Neural progenitor cell (in vitro differentiated cells): Measurements from ENCODE around the gene PLSCR2. TPM values are rescaled to one million over a fixed set of nuclear protein-coding genes. Genes with fewer than 3 reads are reported as not detected.

Experiments
- DNase-seq: peaks from one replicate; pipeline ENCODE4 v3.0.0-alpha.2; 2016; ENCODE audit warnings: low spot score
- H2AFZ ChIP-seq: fragments of 200-600 bp; sonication (generic); replicated peaks from 2 replicates; pipeline ENCODE4 v1.6.1; 2016; ENCODE audit warnings: antibody characterized with exemption
- H3F3A ChIP-seq: fragments of 200-600 bp; sonication (generic); 2 replicates; pipeline ENCODE4 v1.6.1; 2016; ENCODE audit warnings: antibody characterized with exemption, low read depth
- H3K27ac ChIP-seq: fragments of 200-600 bp; sonication (generic); 2 replicates; pipeline ENCODE4 v1.5.1; 2016; ENCODE audit warnings: mild to moderate bottlenecking
- H3K27me3 ChIP-seq: fragments of 200-600 bp; sonication (generic); 2 replicates; pipeline ENCODE4 v1.6.1; 2016; ENCODE audit warnings: mild to moderate bottlenecking, moderate library complexity
- H3K36me3 ChIP-seq: fragments of 200-600 bp; sonication (generic); 2 replicates; pipeline ENCODE4 v1.5.1; 2016
- H3K4me1 ChIP-seq: fragments of 200-600 bp; sonication (generic); 2 replicates; pipeline ENCODE4 v1.6.1; 2016; ENCODE audit warnings: mixed run types
- H3K4me2 ChIP-seq: fragments of 200-600 bp; sonication (generic); 2 replicates; pipeline ENCODE4 v1.6.1; 2016
- H3K4me3 ChIP-seq: fragments of 200-600 bp; sonication (generic); 2 replicates; pipeline ENCODE4 v1.5.1; 2016
- H3K79me2 ChIP-seq: fragments of 200-600 bp; sonication (generic); 2 replicates; pipeline ENCODE4 v1.6.1; 2016; ENCODE audit warnings: low read depth
- H3K9ac ChIP-seq: fragments of 200-600 bp; sonication (generic); 2 replicates; pipeline ENCODE4 v1.6.1; 2016
- H3K9me3 ChIP-seq: fragments of 200-600 bp; sonication (generic); 2 replicates; pipeline ENCODE4 v1.5.1; 2016; ENCODE audit warnings: low read depth
- H4K20me1 ChIP-seq: fragments of 200-600 bp; sonication (generic); 2 replicates; pipeline ENCODE4 v1.6.1; 2016; ENCODE audit warnings: low read depth
- H3K27ac Mint-ChIP-seq: 3 replicates; pipeline ENCODE4 v1.8.0; 2021; ENCODE audit warnings: mixed read lengths
- H3K27me3 Mint-ChIP-seq: 2 replicates; pipeline ENCODE4 v1.8.0; 2022; ENCODE audit warnings: low read depth, mild to moderate bottlenecking, inconsistent platforms, moderate library complexity, mixed read lengths; ENCODE audit not compliant: insufficient read depth
- H3K36me3 Mint-ChIP-seq: 3 replicates; pipeline ENCODE4 v1.8.0; 2021; ENCODE audit warnings: mixed read lengths
- H3K4me1 Mint-ChIP-seq: 3 replicates; pipeline ENCODE4 v1.8.0; 2021; ENCODE audit warnings: mixed read lengths
- H3K4me3 Mint-ChIP-seq: 3 replicates; pipeline ENCODE4 v1.8.0; 2021; ENCODE audit warnings: mild to moderate bottlenecking, moderate library complexity, mixed read lengths
- H3K9me3 Mint-ChIP-seq: 3 replicates; pipeline ENCODE4 v1.8.0; 2020; ENCODE audit warnings: mixed read lengths
- EZH2 ChIP-seq: fragments of 200-600 bp; sonication (generic); IDR thresholded peaks from 2 replicates; pipeline ENCODE4 v1.6.1; 2017; ENCODE audit warnings: antibody characterized with exemption, mild to moderate bottlenecking, moderate library complexity
- EZH2phosphoT487 ChIP-seq: fragments of 200-600 bp; sonication (generic); IDR thresholded peaks from 2 replicates; pipeline ENCODE4 v1.6.1; 2017; ENCODE audit warnings: antibody characterized with exemption
- total RNA-seq: library from RNA; depleted of rRNA; stranded (reverse); fragments of >200 nt; gene quantifications from 2 replicates; pipeline ENCODE4 v1.2.3, GENCODE V29; 2015; ENCODE audit warnings: low replicate concordance
- TF ChIP-seq, protein P1 (sequence below): fragments of 200-600 bp; sonication (generic); IDR thresholded peaks from 2 replicates; pipeline ENCODE4 v1.5.1; 2017; ENCODE audit warnings: antibody characterized with exemption, mild to moderate bottlenecking

The PLSCR2 gene
- total RNA-seq, 1 donor from 2014 or later = not detected

DNA sequence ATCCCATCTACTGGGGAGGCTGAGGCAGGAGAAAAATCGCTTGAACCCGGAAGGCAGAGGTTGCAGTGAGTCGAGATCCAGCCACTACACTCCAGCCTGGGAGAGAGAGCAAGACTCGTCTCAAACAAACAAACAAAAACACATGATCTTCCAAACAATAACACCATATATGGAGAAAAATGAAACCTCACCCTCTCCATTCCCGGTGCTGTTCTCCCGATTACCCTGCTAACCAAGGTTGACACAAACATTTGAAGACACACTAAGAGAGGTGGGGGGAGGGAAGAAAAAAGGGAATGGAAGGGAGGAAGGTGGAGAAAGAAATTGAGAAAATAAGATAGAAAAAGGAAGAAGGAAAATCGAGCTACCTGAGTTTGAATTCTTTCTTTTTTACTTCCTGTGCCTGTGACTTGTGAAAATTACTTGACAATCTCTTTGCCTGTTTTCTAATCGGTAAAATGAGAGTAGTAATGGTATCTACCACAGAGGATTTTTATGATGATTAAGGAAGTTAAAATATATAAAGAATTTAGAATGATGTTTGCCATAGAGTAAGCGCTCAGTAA lies 1.1 kb upstream of the PLSCR2 start:
- Mint-ChIP-seq H3K27me3 (no peaks in the 10 kb centered on the region), H3K36me3 (no peaks in the 10 kb centered on the region), H3K9me3 (no peaks in the 10 kb centered on the region), H3K4me3 (no peak overlapping the region), H3K27ac (no peak overlapping the region), H3K4me1 (no peaks in the 10 kb centered on the region)
- H3K79me2 ChIP-seq = no peaks in the 10 kb centered on the region
- no peak for DNase-seq
- TF ChIP-seq EZH2phosphoT487 (no peak), EZH2 (no peak)
- TF ChIP-seq, protein P1, sequence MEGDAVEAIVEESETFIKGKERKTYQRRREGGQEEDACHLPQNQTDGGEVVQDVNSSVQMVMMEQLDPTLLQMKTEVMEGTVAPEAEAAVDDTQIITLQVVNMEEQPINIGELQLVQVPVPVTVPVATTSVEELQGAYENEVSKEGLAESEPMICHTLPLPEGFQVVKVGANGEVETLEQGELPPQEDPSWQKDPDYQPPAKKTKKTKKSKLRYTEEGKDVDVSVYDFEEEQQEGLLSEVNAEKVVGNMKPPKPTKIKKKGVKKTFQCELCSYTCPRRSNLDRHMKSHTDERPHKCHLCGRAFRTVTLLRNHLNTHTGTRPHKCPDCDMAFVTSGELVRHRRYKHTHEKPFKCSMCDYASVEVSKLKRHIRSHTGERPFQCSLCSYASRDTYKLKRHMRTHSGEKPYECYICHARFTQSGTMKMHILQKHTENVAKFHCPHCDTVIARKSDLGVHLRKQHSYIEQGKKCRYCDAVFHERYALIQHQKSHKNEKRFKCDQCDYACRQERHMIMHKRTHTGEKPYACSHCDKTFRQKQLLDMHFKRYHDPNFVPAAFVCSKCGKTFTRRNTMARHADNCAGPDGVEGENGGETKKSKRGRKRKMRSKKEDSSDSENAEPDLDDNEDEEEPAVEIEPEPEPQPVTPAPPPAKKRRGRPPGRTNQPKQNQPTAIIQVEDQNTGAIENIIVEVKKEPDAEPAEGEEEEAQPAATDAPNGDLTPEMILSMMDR = no peak
- no peaks in the 10 kb centered on the region for H3K4me1 ChIP-seq
- H2AFZ ChIP-seq = no peak overlapping the region
- no peaks in the 10 kb centered on the region for H3K9me3 ChIP-seq
- no peaks in the 10 kb centered on the region for H3K36me3 ChIP-seq
- no peaks in the 10 kb centered on the region for H3K27me3 ChIP-seq
- H3K27ac ChIP-seq = no peak overlapping the region
- no peak overlapping the region for H3K4me3 ChIP-seq
- H3F3A ChIP-seq = no peaks in the 10 kb centered on the region
- H4K20me1 ChIP-seq = no peaks in the 10 kb centered on the region
- H3K4me2 ChIP-seq = no peak overlapping the region
- H3K9ac ChIP-seq = no peak overlapping the region

DNA sequence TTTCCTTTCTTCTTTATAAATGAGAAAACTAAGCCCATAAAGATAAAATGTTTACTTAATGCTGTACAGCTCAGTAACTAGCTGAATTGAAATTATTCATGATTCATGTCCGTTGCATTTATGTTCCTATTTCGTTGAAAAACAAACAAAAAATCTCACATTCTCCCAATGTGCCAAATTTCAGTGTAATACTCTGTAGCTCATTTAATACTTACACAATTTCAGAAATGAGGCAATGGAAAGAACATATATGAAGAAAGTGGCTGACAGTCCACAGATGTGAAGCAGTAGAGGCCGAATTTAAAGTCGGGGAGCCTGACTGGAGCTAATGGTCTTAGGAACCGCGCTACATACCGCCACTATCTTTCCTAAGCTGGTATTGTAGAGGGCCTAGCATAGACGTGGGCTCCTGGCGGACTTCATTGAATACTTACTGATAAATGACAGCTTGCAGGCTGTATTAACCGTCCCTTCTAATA lies 651 bp downstream of the PLSCR2 start:
- H3K9me3 Mint-ChIP-seq = no peaks in the 10 kb centered on the region
- Histone ChIP-seq H3F3A (no peaks in the 10 kb centered on the region), H3K9ac (no peak overlapping the region), H3K4me3 (no peak overlapping the region), H2AFZ (no peak overlapping the region), H3K79me2 (no peaks in the 10 kb centered on the region), H3K9me3 (no peaks in the 10 kb centered on the region), H3K4me2 (no peak overlapping the region), H4K20me1 (no peaks in the 10 kb centered on the region), H3K36me3 (no peaks in the 10 kb centered on the region), H3K27ac (no peak overlapping the region), H3K27me3 (no peaks in the 10 kb centered on the region), H3K4me1 (no peaks in the 10 kb centered on the region)
- TF ChIP-seq EZH2phosphoT487 (no peak), EZH2 (no peak)
- TF ChIP-seq, protein P1 = no peak
- H3K27ac Mint-ChIP-seq = no peak overlapping the region
- DNase-seq = no peak
- no peaks in the 10 kb centered on the region for H3K27me3 Mint-ChIP-seq
- no peak overlapping the region for H3K4me3 Mint-ChIP-seq
- no peaks in the 10 kb centered on the region for H3K4me1 Mint-ChIP-seq
- no peaks in the 10 kb centered on the region for H3K36me3 Mint-ChIP-seq

DNA sequence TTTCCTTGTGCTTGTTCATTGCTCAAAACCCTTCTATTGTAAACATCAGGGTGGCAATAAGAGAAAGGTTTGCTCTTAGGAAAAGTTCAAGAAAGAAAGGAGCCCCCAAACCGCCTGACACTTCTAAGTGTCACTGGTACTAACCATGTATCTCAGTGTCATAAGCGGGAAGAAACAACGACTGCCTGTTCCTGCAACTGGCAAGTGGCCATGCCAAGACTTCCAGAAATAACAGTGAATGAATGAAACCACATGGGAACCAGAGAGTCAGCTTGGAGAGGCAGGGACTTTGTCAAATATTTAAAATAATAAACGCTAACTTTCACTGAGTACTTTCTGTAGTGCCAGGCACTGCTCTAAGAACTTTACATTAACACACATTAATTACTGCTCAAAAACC lies 1.1 kb downstream of the PLSCR2 start:
- H3K4me1 ChIP-seq = no peaks in the 10 kb centered on the region
- H3K9me3 Mint-ChIP-seq = peaks cover 4% of the 10 kb centered on the region
- no peak overlapping the region for H3K4me3 ChIP-seq
- no peak for DNase-seq
- no peaks in the 10 kb centered on the region for H3K4me1 Mint-ChIP-seq
- H3K27me3 Mint-ChIP-seq = no peaks in the 10 kb centered on the region
- H3K27ac Mint-ChIP-seq = no peak overlapping the region
- H3K36me3 ChIP-seq = no peaks in the 10 kb centered on the region
- no peaks in the 10 kb centered on the region for H3K79me2 ChIP-seq
- H3K27me3 ChIP-seq = no peaks in the 10 kb centered on the region
- H3K27ac ChIP-seq = no peak overlapping the region
- H3K4me2 ChIP-seq = no peak overlapping the region
- H4K20me1 ChIP-seq = no peaks in the 10 kb centered on the region
- H2AFZ ChIP-seq = no peak overlapping the region
- H3K9me3 ChIP-seq = no peaks in the 10 kb centered on the region
- no peaks in the 10 kb centered on the region for H3K36me3 Mint-ChIP-seq
- no peak overlapping the region for H3K4me3 Mint-ChIP-seq
- TF ChIP-seq, protein P1 = no peak
- TF ChIP-seq EZH2 (no peak), EZH2phosphoT487 (no peak)
- no peaks in the 10 kb centered on the region for H3F3A ChIP-seq
- H3K9ac ChIP-seq = no peak overlapping the region
